OCI-LY7 (cell line): ENCODE measurements around the gene ICA1L. TPM values are rescaled to one million over a fixed set of nuclear protein-coding genes. Genes with fewer than 3 reads are reported as not detected.

Source experiments
- BruUV-seq: library from RNA; stranded (reverse); fragments of 400-500 nt; replicated peaks from 2 replicates; lab custom pipeline; 2021; lab: Mats Ljungman, UMichigan
- CTCF ChIA-PET: fragments of 300-600 bp; sonication (Branson Sonifier 250); formaldehyde crosslinking; loops from one replicate; lab custom pipeline; 2022; ENCODE audit warnings: antibody characterized with exemption; ENCODE audit not compliant: unreplicated experiment; lab: Charles Lee
- POLR2A ChIA-PET: fragments of 300-600 bp; sonication (Branson Sonifier 250); formaldehyde crosslinking; loops from one replicate; lab custom pipeline; 2022; ENCODE audit warnings: antibody characterized with exemption; lab: Charles Lee
- DNase-seq: peaks from one replicate; pipeline ENCODE4 v3.0.0-alpha.2; 2015; ENCODE audit warnings: low spot score
- H2AFZ ChIP-seq: fragments of 200-600 bp; sonication (generic), shearing (Covaris generic); 2 replicates; pipeline ENCODE4 v1.6.1; 2014; ENCODE audit warnings: mild to moderate bottlenecking, antibody characterized with exemption, low read length, moderate library complexity
- H3K27ac ChIP-seq: fragments of 200-600 bp; sonication (generic); 2 replicates; pipeline ENCODE4 v1.5.1; 2014; ENCODE audit warnings: mixed run types, low read depth, mild to moderate bottlenecking, moderate library complexity, low read length, inconsistent platforms; ENCODE audit not compliant: poor library complexity, severe bottlenecking
- H3K36me3 ChIP-seq: fragments of 200-600 bp; sonication (generic); 2 replicates; pipeline ENCODE4 v1.6.1; 2014; ENCODE audit warnings: mild to moderate bottlenecking, antibody characterized with exemption, low read length, moderate library complexity, mixed read lengths; ENCODE audit not compliant: insufficient read depth
- H3K4me1 ChIP-seq: fragments of 200-600 bp; sonication (generic); 2 replicates; pipeline ENCODE4 v1.5.1; 2014; ENCODE audit warnings: mild to moderate bottlenecking, low read length; ENCODE audit not compliant: insufficient read depth, poor library complexity, severe bottlenecking
- H3K4me2 ChIP-seq: fragments of 200-600 bp; sonication (generic); 2 replicates; pipeline ENCODE4 v1.6.1; 2014; ENCODE audit warnings: mild to moderate bottlenecking, low read length
- H3K4me3 ChIP-seq: fragments of 200-600 bp; sonication (generic); 2 replicates; pipeline ENCODE4 v1.5.1; 2014; ENCODE audit warnings: mild to moderate bottlenecking, low read depth, low read length; ENCODE audit not compliant: poor library complexity, severe bottlenecking
- H3K79me2 ChIP-seq: fragments of 200-600 bp; sonication (generic); 2 replicates; pipeline ENCODE4 v1.6.1; 2016; ENCODE audit warnings: low read depth, mild to moderate bottlenecking, low read length, moderate library complexity, mixed read lengths; ENCODE audit not compliant: insufficient read depth
- H3K9me2 ChIP-seq: fragments of 200-600 bp; sonication (generic); 2 replicates; pipeline ENCODE4 v1.6.1; 2016; ENCODE audit warnings: mild to moderate bottlenecking, low read length, mixed read lengths; ENCODE audit not compliant: insufficient read depth
- H3K9me3 ChIP-seq: fragments of 200-600 bp; sonication (generic); 2 replicates; pipeline ENCODE4 v1.6.1; 2014; ENCODE audit warnings: mild to moderate bottlenecking, mixed run types, low read length, mixed read lengths
- H4K20me1 ChIP-seq: fragments of 200-600 bp; sonication (generic); 2 replicates; pipeline ENCODE4 v1.6.1; 2014; ENCODE audit warnings: mild to moderate bottlenecking, antibody characterized with exemption, low read length, moderate library complexity, mixed read lengths; ENCODE audit not compliant: insufficient read depth
- EZH2phosphoT487 ChIP-seq: fragments of 200-600 bp; sonication (generic); IDR thresholded peaks from 2 replicates; pipeline ENCODE4 v1.6.1; 2018; ENCODE audit warnings: low read depth, borderline replicate concordance, mild to moderate bottlenecking, mixed run types, antibody characterized with exemption, low read length, moderate library complexity, mixed read lengths
- intact Hi-C: fragments of 100-400 bp; cut with micrococcal nuclease; formaldehyde crosslinking; loops from one replicate; pipeline ENCODE4 v1.10.0; 2022; ENCODE audit not compliant: unreplicated experiment
- total RNA-seq, 2 experiments: library from RNA; depleted of rRNA in 1 of 2; stranded (reverse); fragments of >200 nt in 1 of 2; shearing (Covaris generic) in 1 of 2; gene quantifications; 2 replicates each; pipeline ENCODE4 v1.2.3, GENCODE V29; 2014 to 2022
- TF ChIP-seq, protein P1 (sequence below): fragments of 200-600 bp; sonication (generic); conservative IDR thresholded peaks from 2 replicates; pipeline ENCODE4 v1.5.1; 2014; ENCODE audit warnings: mild to moderate bottlenecking, antibody characterized with exemption, low read length, moderate library complexity, mixed read lengths

ICA1L gene
- total RNA-seq, 2 experiments from 2014 or later, result 5.2 to 11.1 TPM

DNA sequence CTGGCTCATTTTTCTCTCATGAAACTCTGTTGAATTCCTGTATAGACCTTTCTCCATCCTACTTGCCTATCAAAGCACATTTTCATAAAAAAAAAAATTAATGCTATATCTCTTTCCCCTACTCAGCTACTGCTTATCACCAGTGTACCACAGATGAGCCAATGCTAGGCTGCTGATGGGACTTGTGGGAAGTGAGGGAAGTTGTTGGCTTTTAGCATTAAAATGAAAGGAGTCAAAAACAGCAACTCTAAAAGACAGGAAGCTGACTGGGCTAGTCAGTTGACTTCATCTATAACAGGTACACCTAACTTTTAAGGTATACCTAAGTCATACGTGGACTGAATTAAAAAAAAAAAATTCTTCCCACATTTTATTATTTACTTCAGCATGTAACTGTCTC is 134.7 kb downstream of the ICA1L start:
- intact Hi-C loops, result no loop called here
- Histone ChIP-seq H4K20me1 (no peaks in the 10 kb centered on the region), H3K36me3 (peaks cover 6% of the 10 kb centered on the region; the same call in 1 of the 2 replicates), H3K9me2 (no peaks in the 10 kb centered on the region), H3K27ac (no peak overlapping the region), H3K4me1 (no peaks in the 10 kb centered on the region), H3K79me2 (no peaks in the 10 kb centered on the region), H3K4me3 (no peak overlapping the region), H3K9me3 (no peaks in the 10 kb centered on the region), H2AFZ (no peak overlapping the region), H3K4me2 (no peak overlapping the region)
- ChIA-PET POLR2A (interaction anchor here (0.6 kb wide), 1 partner anchor 864 kb away, joined by 3 read pairs; no protein-coding TSS in a partner anchor), CTCF (no interaction called here)
- DNase-seq, result no peak
- TF ChIP-seq EZH2phosphoT487, result no peak
- TF ChIP-seq, protein P1, sequence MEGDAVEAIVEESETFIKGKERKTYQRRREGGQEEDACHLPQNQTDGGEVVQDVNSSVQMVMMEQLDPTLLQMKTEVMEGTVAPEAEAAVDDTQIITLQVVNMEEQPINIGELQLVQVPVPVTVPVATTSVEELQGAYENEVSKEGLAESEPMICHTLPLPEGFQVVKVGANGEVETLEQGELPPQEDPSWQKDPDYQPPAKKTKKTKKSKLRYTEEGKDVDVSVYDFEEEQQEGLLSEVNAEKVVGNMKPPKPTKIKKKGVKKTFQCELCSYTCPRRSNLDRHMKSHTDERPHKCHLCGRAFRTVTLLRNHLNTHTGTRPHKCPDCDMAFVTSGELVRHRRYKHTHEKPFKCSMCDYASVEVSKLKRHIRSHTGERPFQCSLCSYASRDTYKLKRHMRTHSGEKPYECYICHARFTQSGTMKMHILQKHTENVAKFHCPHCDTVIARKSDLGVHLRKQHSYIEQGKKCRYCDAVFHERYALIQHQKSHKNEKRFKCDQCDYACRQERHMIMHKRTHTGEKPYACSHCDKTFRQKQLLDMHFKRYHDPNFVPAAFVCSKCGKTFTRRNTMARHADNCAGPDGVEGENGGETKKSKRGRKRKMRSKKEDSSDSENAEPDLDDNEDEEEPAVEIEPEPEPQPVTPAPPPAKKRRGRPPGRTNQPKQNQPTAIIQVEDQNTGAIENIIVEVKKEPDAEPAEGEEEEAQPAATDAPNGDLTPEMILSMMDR, result no peak
- no TSS peak for BruUV-seq

DNA sequence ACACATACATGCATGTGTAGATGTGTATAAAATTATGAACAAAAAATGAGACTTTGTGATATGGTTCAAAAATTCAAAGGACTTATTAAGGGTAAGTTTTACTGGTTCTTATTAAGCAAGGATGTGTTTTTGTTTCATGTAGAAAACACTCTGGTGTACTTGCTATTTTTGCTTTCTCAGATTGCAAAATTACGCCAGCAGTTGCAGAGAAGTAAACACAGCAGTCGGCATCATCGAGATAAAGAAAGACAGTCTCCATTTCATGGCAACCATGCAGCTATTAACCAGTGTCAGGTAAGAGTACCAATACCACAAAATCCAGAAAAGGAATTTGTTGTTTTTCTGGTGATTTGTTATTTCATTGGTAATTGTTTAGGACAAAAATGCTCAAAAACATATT is 145.5 kb downstream of the ICA1L start:
- Histone ChIP-seq H2AFZ (no peak overlapping the region), H3K9me3 (no peaks in the 10 kb centered on the region), H3K4me3 (no peak overlapping the region), H3K79me2 (no peaks in the 10 kb centered on the region), H3K27ac (no peak overlapping the region), H3K4me2 (no peak overlapping the region), H3K9me2 (no peaks in the 10 kb centered on the region), H3K4me1 (no peaks in the 10 kb centered on the region), H4K20me1 (no peaks in the 10 kb centered on the region), H3K36me3 (no peaks in the 10 kb centered on the region)
- ChIA-PET CTCF (no interaction called here), POLR2A (interaction anchor here (0.5 to 1.1 kb wide), 3 partner anchors 10 to 338 kb away, joined by 3 read pairs; no protein-coding TSS in a partner anchor)
- intact Hi-C loops, result no loop called here
- no peak for DNase-seq
- TF ChIP-seq, protein P1, result no peak
- no peak for TF ChIP-seq EZH2phosphoT487
- BruUV-seq, result no TSS peak

DNA sequence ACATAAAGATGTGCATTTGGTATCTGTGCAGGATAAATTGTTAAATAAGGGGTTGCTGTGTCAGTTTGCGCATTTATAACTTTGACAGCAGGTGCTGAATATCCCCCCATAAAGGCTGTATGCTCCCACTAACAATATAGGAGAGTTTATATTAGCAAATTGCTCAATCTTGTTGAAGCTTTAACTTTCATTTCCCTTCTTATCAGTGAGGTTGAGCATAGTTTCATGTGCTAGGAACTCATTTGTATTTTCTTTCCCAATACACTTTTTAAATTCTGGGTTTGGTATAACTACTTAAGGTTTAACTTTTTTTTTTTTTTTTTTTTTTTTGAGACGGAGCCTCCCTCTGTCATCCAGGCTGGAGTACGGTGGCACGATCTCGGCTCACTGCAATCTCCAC is 147.8 kb downstream of the ICA1L start:
- Histone ChIP-seq H3K4me3 (no peak overlapping the region), H3K36me3 (no peaks in the 10 kb centered on the region), H3K4me1 (no peaks in the 10 kb centered on the region), H3K9me3 (no peaks in the 10 kb centered on the region), H3K79me2 (no peaks in the 10 kb centered on the region), H3K9me2 (no peaks in the 10 kb centered on the region), H3K4me2 (no peak overlapping the region), H4K20me1 (no peaks in the 10 kb centered on the region), H3K27ac (no peak overlapping the region), H2AFZ (no peak overlapping the region)
- BruUV-seq, result no TSS peak
- ChIA-PET CTCF (no interaction called here), POLR2A (interaction anchor here (0.6 to 0.7 kb wide), 4 partner anchors 41 to 860 kb away, joined by 3 to 5 read pairs (median 4); no protein-coding TSS in a partner anchor)
- intact Hi-C loops, result no loop called here
- no peak for DNase-seq
- TF ChIP-seq, protein P1, result no peak
- no peak for TF ChIP-seq EZH2phosphoT487

Other genes starting within 250 kb of the ICA1L start
- 3.1 and 4.2 TPM in 2 replicates for gene FAM117B, start 236.8 kb downstream of the ICA1L start, total RNA-seq (2014; rRNA removed; shearing (Covaris generic))
- 18.4 and 19.6 TPM in 2 replicates for gene FAM117B, start 236.8 kb downstream of the ICA1L start, total RNA-seq (2022)
- 38.4 and 54.1 TPM in 2 replicates for gene WDR12, start 39.9 kb upstream of the ICA1L start, total RNA-seq (2014; rRNA removed; shearing (Covaris generic))
- 82.2 and 91.4 TPM in 2 replicates for gene WDR12, start 39.9 kb upstream of the ICA1L start, total RNA-seq (2022)
- gene CARF, start 40.5 kb upstream of the ICA1L start, total RNA-seq (2014; rRNA removed; shearing (Covaris generic)), result 12.5 and 14.7 TPM in 2 replicates
- gene CARF, start 40.5 kb upstream of the ICA1L start, total RNA-seq (2022), result 17.5 and 21.4 TPM in 2 replicates
- 5.3 and 5.9 TPM in 2 replicates for gene NBEAL1, start 143.1 kb upstream of the ICA1L start, total RNA-seq (2014; rRNA removed; shearing (Covaris generic))
- 10.4 and 12.7 TPM in 2 replicates for gene NBEAL1, start 143.1 kb upstream of the ICA1L start, total RNA-seq (2022)